ENCODE measurements around the gene SLC11A1.

GRCh38 chr2:218444692-218445357, 62.8 kb downstream of the SLC11A1 start:
- TF ChIP-seq GATA2 (IDR thresholded peaks at IDR 0.05; ENCODE audit: low read depth, low read length), result peak; percentile 17; the same call in 1 of the 2 replicates
- no peak for TF ChIP-seq GATA3 (IDR thresholded peaks at IDR 0.05; ENCODE audit: low read depth, low read length)

All from SH-SY5Y (cell line).